ENCODE data around the gene COL6A1. TPM values are rescaled to one million over a fixed set of nuclear protein-coding genes. Genes with fewer than 3 reads are reported as not detected.

COL6A1 gene
- polyA plus RNA-seq, 1 of the 3 experiments (the other 2 are of a cell fraction) = 107 TPM

DNA sequence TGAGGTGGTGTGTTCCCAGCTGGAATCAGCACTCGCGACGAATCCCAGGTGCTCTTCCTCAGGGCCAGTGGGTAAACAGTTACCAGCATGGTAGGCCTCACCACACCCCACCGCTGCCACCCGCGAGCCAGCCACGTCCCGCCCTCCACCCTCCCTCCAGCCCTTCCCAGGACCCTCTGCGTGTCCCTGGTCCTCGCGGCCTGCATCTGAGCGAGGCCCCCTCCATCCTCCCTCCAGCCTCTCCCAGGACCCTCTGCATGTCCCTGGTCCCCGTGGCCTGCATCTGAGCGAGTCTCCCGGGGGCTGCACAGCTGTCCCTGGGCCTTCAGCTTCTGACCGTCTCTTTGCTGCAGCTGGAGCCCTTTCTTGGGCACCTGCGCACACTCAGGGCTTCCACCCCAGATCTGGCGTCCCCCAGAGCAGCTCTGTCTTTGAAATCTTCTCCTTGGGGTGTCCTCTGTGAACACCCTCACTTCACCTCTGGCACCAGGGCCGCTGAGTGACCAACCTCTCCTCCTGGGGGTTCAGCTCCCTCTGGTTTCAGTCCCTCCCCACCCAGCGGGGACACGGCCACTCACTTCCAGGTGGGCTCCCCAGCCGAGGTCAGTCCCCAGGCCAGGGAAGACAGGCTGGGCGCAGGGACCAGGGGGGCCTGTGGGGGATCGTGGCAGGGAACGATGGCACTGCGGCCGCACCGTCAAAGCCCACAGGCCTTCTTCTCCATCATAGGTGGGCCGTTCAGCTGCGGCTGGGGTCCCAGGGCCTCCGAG is 58.5 kb downstream of the COL6A1 start:
- CTCF ChIA-PET = no interaction called here
- TF ChIP-seq, protein P1, sequence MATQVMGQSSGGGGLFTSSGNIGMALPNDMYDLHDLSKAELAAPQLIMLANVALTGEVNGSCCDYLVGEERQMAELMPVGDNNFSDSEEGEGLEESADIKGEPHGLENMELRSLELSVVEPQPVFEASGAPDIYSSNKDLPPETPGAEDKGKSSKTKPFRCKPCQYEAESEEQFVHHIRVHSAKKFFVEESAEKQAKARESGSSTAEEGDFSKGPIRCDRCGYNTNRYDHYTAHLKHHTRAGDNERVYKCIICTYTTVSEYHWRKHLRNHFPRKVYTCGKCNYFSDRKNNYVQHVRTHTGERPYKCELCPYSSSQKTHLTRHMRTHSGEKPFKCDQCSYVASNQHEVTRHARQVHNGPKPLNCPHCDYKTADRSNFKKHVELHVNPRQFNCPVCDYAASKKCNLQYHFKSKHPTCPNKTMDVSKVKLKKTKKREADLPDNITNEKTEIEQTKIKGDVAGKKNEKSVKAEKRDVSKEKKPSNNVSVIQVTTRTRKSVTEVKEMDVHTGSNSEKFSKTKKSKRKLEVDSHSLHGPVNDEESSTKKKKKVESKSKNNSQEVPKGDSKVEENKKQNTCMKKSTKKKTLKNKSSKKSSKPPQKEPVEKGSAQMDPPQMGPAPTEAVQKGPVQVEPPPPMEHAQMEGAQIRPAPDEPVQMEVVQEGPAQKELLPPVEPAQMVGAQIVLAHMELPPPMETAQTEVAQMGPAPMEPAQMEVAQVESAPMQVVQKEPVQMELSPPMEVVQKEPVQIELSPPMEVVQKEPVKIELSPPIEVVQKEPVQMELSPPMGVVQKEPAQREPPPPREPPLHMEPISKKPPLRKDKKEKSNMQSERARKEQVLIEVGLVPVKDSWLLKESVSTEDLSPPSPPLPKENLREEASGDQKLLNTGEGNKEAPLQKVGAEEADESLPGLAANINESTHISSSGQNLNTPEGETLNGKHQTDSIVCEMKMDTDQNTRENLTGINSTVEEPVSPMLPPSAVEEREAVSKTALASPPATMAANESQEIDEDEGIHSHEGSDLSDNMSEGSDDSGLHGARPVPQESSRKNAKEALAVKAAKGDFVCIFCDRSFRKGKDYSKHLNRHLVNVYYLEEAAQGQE (IDR thresholded peaks at IDR 0.05; ENCODE audit: low read depth, low read length) = no peak
- TF ChIP-seq TEAD4 (IDR thresholded peaks at IDR 0.05; ENCODE audit: borderline replicate concordance, insufficient read depth) (no peak), TCF12 (IDR thresholded peaks at IDR 0.05) (no peak), PBX3 (IDR thresholded peaks at IDR 0.05) (no peak), EP300 (IDR thresholded peaks at IDR 0.05; ENCODE audit: borderline replicate concordance in 1 of 2, low read depth in 1 of 2, low read length in 1 of 2) (no peak), GABPA (IDR thresholded peaks at IDR 0.05; ENCODE audit: low read depth) (no peak), SMC3 (IDR thresholded peaks at IDR 0.05; ENCODE audit: low read depth, low read length) (no peak), FOXJ3 (CRISPR knock-in tag; IDR thresholded peaks at IDR 0.05) (no peak), RXRA (IDR thresholded peaks at IDR 0.05; ENCODE audit: borderline replicate concordance, low read depth) (no peak), GATA2 (CRISPR knock-in tag; IDR thresholded peaks at IDR 0.05) (no peak), EZH2phosphoT487 (IDR thresholded peaks at IDR 0.05; ENCODE audit: borderline replicate concordance, low read depth) (no peak), RCOR1 (IDR thresholded peaks at IDR 0.05; ENCODE audit: low read length) (no peak), NFIC (IDR thresholded peaks at IDR 0.05; ENCODE audit: borderline replicate concordance) (no peak)
- TF ChIP-seq, protein P2, sequence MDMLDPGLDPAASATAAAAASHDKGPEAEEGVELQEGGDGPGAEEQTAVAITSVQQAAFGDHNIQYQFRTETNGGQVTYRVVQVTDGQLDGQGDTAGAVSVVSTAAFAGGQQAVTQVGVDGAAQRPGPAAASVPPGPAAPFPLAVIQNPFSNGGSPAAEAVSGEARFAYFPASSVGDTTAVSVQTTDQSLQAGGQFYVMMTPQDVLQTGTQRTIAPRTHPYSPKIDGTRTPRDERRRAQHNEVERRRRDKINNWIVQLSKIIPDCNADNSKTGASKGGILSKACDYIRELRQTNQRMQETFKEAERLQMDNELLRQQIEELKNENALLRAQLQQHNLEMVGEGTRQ (IDR thresholded peaks at IDR 0.05; ENCODE audit: borderline replicate concordance, low read depth, low read length) = no peak
- TF ChIP-seq, protein P3, sequence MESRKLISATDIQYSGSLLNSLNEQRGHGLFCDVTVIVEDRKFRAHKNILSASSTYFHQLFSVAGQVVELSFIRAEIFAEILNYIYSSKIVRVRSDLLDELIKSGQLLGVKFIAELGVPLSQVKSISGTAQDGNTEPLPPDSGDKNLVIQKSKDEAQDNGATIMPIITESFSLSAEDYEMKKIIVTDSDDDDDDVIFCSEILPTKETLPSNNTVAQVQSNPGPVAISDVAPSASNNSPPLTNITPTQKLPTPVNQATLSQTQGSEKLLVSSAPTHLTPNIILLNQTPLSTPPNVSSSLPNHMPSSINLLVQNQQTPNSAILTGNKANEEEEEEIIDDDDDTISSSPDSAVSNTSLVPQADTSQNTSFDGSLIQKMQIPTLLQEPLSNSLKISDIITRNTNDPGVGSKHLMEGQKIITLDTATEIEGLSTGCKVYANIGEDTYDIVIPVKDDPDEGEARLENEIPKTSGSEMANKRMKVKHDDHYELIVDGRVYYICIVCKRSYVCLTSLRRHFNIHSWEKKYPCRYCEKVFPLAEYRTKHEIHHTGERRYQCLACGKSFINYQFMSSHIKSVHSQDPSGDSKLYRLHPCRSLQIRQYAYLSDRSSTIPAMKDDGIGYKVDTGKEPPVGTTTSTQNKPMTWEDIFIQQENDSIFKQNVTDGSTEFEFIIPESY (IDR thresholded peaks at IDR 0.05; ENCODE audit: borderline replicate concordance, low read depth) = no peak

More for the DNA sequence above, 58.5 kb downstream of the COL6A1 start:
- H3K79me2 ChIP-seq (ENCODE audit: insufficient read depth) = no peaks in the 10 kb centered on the region
- H3K27ac ChIP-seq (ENCODE audit: low read depth in 2 of 2, low read length in 1 of 2) = no peak overlapping the region
- H3K4me3 ChIP-seq (ENCODE audit: low read depth in 2 of 2, low read length in 1 of 2) = no peak overlapping the region
- no peaks in the 10 kb centered on the region for H3K27me3 ChIP-seq (ENCODE audit: insufficient read depth)
- DNase-seq = no peak
- 90% methylated on average over 25 of the region's 31 CpGs for WGBS (ENCODE audit: low lambda C conversion rate)
- POLR2A ChIA-PET = interaction anchor here (0.9 kb wide), 1 partner anchor 59 kb away, joined by 3 read pairs; the partner anchor contains the start of gene COL6A1
- H3K4me1 ChIP-seq (ENCODE audit: control insufficient read depth in 1 of 2, insufficient read depth in 2 of 2, low read depth in 1 of 2, low read length in 1 of 2) = peaks cover 0 to 9% of the 10 kb centered on the region in 2 experiments; a peak in 3 of 4 replicates
- no peaks in the 10 kb centered on the region for H3K9me2 ChIP-seq
- no peaks in the 10 kb centered on the region for H3K9me3 ChIP-seq
- H3K4me2 ChIP-seq = no peak overlapping the region
- peaks cover 4% of the 10 kb centered on the region for H3F3A ChIP-seq (replicated peaks; ENCODE audit: insufficient read depth)
- H3K9ac ChIP-seq = no peak overlapping the region
- H2AFZ ChIP-seq (ENCODE audit: low read depth) = no peak overlapping the region
- no peaks in the 10 kb centered on the region for H3K36me3 ChIP-seq (replicated peaks in 1 of 2; ENCODE audit: control insufficient read depth in 1 of 2, insufficient read depth in 2 of 2, low read length in 1 of 2)
- H4K20me1 ChIP-seq (ENCODE audit: insufficient read depth) = no peaks in the 10 kb centered on the region
